ENCODE data around the gene PARD3.

- TF ChIP-seq EZH2phosphoT487 (IDR thresholded peaks at IDR 0.05) (no peak), EZH2 (IDR thresholded peaks at IDR 0.05) (no peak)
- TF ChIP-seq, protein P1, sequence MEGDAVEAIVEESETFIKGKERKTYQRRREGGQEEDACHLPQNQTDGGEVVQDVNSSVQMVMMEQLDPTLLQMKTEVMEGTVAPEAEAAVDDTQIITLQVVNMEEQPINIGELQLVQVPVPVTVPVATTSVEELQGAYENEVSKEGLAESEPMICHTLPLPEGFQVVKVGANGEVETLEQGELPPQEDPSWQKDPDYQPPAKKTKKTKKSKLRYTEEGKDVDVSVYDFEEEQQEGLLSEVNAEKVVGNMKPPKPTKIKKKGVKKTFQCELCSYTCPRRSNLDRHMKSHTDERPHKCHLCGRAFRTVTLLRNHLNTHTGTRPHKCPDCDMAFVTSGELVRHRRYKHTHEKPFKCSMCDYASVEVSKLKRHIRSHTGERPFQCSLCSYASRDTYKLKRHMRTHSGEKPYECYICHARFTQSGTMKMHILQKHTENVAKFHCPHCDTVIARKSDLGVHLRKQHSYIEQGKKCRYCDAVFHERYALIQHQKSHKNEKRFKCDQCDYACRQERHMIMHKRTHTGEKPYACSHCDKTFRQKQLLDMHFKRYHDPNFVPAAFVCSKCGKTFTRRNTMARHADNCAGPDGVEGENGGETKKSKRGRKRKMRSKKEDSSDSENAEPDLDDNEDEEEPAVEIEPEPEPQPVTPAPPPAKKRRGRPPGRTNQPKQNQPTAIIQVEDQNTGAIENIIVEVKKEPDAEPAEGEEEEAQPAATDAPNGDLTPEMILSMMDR (IDR thresholded peaks at IDR 0.05), result no peak
Measured at GRCh38 chr10:34850558-34850957, 35.5 kb upstream of the PARD3 start.

Measured in neural progenitor cell (in vitro differentiated cells).